WI38 (cell line): ENCODE results near the gene PXDN.

Experiments used
- H3K4me3 ChIP-seq: 2 replicates; pipeline ENCODE4 v1.5.1; 2011; ENCODE audit warnings: low read depth, mild to moderate bottlenecking, control low read depth, low read length
- TF ChIP-seq, protein P1 (sequence below): IDR thresholded peaks from 2 replicates; pipeline ENCODE4 v1.5.1; 2012; ENCODE audit warnings: low read depth, mild to moderate bottlenecking, control low read depth, low read length

The PXDN gene

DNA sequence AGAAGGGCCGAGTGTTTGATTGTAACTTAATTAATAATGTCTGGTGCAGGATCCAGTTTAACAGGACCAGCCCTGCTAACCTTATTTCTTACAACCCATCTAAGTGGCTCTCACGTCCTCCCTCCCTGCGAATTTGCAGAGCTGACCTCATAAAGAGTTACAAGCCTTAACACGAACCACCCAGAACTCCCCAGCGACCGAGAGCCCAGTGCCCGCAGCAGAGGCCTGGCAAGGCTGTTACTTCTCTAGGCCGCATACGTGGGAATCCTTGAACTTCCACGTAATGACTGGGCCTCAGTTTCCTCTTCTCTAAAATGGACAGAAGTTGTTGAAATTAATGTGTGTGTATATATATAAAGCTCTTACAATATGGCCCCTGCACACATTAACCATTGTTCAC, 55.5 kb downstream of the PXDN start:
- H3K4me3 ChIP-seq = no peak overlapping the region
- TF ChIP-seq, protein P1, sequence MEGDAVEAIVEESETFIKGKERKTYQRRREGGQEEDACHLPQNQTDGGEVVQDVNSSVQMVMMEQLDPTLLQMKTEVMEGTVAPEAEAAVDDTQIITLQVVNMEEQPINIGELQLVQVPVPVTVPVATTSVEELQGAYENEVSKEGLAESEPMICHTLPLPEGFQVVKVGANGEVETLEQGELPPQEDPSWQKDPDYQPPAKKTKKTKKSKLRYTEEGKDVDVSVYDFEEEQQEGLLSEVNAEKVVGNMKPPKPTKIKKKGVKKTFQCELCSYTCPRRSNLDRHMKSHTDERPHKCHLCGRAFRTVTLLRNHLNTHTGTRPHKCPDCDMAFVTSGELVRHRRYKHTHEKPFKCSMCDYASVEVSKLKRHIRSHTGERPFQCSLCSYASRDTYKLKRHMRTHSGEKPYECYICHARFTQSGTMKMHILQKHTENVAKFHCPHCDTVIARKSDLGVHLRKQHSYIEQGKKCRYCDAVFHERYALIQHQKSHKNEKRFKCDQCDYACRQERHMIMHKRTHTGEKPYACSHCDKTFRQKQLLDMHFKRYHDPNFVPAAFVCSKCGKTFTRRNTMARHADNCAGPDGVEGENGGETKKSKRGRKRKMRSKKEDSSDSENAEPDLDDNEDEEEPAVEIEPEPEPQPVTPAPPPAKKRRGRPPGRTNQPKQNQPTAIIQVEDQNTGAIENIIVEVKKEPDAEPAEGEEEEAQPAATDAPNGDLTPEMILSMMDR = no peak

DNA sequence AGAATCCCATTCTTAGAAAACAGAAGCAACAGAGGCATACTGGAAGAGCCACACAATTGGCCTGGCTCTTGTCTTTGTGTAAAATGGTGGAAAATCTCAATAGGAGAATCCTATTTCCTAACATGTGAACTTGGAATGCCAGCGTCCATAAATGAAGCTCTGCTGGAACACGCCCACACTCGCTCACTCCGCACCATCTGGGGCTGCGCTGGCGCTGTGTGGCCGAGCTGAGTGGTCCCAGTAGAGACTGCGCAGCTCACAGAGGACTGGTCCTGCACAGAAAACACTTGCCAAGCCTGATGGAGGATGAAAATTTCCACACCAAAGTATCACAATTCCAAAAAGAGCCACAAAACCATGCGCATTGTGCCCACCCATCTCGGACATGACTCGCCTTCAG, 56.2 kb downstream of the PXDN start:
- TF ChIP-seq, protein P1 = no peak
- no peak overlapping the region for H3K4me3 ChIP-seq

DNA sequence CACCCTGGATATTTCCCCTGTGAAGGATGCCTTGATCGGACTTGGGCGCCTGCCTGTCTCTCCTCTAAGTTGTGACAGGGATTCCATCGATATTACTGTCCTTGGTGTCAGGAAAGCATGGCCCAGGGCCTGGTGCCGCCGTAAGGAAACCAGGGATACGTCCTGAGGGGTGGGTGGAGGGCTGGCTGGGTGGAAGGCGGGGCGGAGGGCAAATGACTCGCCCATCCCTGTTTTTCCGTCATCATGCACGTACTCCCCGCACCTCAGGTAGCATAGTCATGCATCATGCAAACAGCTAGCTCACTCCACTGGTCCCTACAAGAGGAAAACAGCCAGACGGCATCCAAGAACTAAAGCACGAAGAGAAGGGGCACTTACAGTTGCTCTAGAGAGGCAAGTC, 57.1 kb downstream of the PXDN start:
- TF ChIP-seq, protein P1 = no peak

DNA sequence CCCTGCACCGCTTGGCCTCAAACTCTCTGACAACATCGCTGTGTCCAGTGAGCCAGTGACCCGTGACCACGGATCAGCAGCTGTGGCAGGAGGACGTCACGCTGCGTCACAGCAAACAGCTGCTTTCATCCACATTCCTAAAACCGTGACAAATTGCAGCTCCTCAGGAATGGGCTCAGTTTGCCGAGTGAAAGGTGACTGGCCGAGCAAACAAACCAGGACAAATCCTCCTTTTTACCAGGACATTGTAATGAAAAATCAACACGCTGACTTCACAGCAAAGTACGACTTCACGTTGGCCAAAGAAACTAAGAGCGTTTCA, 57.6 kb downstream of the PXDN start:
- H3K4me3 ChIP-seq = no peak overlapping the region

More for the DNA sequence above, 57.1 kb downstream of the PXDN start:
- H3K4me3 ChIP-seq = no peak overlapping the region

DNA sequence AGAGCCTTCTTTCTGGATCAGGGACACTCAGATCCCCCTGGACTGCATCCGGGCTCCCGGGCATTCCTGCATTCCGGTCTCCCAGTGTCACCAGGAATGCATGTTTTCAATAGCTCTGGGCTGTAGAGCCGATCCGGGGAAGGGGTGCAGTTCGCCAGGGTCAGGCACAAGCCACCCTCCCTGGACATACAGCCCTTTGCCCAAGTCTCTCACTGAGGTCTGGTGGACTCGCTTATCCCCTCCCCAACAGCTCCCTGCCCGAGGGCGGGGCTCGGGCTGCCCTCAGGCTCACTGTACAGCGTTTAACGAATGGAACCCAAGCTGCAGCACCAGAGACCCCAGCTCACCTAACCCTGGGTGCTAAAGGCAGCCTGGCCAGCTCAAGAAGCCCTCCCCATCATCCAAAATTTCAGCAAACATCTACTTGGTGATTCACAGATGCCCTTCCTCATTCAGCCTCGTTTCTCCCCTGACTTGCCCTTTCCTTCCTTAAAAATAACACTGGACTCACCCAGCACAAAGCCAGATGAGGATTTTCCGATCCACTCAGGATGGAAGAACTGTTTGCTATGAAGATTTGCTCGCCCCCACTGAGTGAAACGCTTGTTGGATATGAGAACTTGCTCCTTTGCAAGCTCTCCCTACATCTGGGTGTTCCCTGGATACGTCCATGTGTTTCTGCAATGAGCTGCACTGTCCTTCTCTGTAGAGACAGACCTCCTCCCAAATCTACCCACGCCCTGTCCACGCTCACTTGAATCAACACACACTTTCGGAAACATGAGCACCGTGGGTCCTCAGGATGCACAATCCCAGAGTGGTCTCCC, 58.1 kb downstream of the PXDN start:
- TF ChIP-seq, protein P1 = no peak
- no peak overlapping the region for H3K4me3 ChIP-seq

More for the DNA sequence above, 57.6 kb downstream of the PXDN start:
- TF ChIP-seq, protein P1 = no peak

DNA sequence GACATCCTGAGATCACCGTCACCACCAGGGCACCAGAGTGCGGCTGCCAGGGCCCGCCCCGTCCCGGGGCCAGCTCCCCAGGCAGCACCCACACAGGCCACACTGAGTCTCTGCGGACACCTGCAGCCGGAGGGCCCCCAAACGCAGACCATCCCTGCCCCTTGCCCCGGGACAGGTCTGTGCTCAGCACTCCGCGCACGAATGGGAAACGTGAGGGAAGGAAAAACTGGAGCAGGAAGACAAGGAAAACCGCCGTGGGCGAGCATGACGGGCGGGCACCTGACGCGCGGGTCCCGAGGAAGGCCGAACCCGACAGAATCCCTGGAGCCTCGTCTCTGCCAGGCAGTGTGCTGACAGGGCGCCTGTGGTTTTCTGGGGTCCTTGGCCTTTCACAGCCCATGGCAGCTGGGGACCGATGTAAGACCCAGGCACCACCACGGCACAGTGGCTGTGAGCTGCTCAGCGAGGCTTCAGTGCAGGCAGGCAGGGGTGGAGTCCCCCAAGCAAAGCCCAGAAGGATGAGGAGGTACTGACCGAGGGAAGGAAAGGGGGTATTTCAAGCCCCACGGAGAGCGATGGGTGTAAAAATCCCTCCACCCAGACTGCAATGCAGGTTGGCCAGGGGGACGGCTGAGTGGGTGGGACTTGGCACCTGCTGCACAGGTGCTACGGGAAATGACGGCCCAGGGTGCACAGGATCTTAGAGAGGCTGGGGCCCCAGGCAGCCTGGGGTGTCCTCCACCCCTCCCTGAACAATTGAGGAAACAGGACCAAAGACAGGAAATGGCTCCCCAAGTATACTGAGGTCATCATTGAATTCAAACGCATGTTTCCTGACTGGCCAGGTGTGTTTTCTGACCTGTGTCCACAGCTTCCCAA, 59.0 kb downstream of the PXDN start:
- H3K4me3 ChIP-seq = no peak overlapping the region
- TF ChIP-seq, protein P1 = no peak

DNA sequence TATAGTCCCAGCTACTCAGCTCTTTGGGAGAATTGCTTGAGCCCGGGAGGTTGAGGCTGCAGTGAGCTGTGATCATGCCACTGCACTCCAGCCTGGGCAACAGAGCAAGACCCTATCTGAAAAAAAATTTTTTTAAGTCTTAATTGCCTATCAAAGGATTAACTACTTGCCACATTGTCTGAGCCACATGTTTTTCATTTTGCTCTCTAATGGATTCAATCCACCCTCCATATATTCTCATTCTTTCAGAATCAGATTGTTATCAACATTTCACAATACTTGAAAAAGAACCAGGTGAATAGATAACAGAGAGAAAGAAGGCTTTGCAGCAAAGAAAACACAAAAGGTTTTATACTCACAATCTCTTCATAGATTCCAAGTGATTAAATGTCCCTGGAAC, 61.0 kb downstream of the PXDN start:
- TF ChIP-seq, protein P1 = no peak
- H3K4me3 ChIP-seq = no peak overlapping the region
